Endometrium (tissue), 2 donors: ENCODE data around the gene NEMP1.

Experiments
- FAIRE-seq: peaks from 2 replicates; lab custom pipeline; 2012; peaks lifted over from hg19 to GRCh38; lab: Jason Lieb, UNC
- donor health status: control.
- donor health status: control.

The NEMP1 gene

GRCh38 chr12:57051011-57051410 is 27.6 kb downstream of the NEMP1 start:
- no peak for FAIRE-seq

DNA sequence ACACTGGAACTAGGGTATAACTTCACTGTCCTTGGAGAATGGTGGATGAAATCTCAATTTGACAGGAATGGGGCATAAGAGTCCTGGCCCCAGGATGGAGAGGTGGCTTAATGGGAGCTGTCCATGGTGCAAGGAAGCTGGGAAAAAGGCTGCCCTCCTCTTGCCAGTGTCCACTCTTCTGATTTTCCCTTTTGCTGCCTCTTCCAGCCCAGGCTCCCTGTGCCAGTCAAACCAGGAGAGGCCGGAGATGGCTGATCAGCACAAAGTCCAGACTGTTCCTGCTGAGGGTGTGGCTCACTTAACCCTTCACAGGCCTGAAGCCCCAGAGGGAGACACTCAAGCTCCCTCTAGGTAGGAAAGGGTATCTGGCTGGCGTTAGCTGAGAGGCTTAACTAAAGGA is 28.7 kb downstream of the NEMP1 start, which contains the start of gene MYO1A:
Gene MYO1A, minus strand, starts transcription at position 240 of the 400 bp plus-strand sequence. CDS start 1,806 bp downstream, outside the sequence.
- no peak for FAIRE-seq

- FAIRE-seq = no peak
Observed at GRCh38 chr12:57049119-57049446, 29.5 kb downstream of the NEMP1 start.

GRCh38 chr12:57048423-57049118 is 30.0 kb downstream of the NEMP1 start:
- FAIRE-seq = no peak

DNA sequence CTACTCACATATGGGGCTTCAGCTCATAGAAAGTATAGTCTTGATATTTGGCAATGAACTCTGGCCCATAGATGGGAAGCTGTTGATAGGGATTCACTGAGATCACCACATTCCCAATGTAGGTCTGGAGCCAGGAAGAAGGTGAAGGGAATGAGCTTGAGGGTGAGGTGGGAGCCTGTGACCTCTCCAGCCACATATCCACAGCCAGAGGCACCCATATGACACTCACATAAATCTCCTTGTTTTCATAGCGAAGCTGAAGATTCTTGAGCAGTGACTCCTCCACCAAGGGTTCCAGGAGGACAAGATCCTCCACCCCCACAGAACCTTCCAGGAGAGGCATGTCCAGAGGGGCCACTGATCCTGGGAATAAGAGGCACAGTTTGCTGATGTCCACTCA is 30.6 kb downstream of the NEMP1 start:
- FAIRE-seq = no peak

GRCh38 chr12:57046947-57047890 is 31.4 kb downstream of the NEMP1 start:
- FAIRE-seq = no peak

- FAIRE-seq = no peak
Observed at GRCh38 chr12:57046086-57046791, 32.4 kb downstream of the NEMP1 start.

GRCh38 chr12:57044889-57045288 is 33.7 kb downstream of the NEMP1 start:
- FAIRE-seq = no peak

DNA sequence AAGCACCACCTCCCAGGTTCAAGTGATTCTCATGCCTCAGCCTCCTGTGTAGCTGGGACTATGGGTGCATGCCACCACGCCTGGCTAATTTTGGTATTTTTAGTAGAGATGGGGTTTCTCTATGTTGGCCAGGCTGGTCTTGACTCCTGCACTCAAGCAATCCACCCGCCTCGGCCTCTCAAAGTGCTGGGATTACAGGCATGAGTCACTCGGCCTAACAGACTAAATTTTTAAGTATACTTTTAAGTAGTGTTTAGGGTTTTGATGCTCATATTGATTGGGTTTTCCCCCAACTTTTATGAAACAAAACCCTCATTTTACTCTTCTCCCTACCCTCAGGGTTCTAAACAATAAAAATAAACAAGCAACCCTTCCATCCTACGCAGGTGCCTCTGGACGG is 34.1 kb downstream of the NEMP1 start:
- FAIRE-seq = no peak

GRCh38 chr12:57042695-57043094 is 35.9 kb downstream of the NEMP1 start:
- no peak for FAIRE-seq

DNA sequence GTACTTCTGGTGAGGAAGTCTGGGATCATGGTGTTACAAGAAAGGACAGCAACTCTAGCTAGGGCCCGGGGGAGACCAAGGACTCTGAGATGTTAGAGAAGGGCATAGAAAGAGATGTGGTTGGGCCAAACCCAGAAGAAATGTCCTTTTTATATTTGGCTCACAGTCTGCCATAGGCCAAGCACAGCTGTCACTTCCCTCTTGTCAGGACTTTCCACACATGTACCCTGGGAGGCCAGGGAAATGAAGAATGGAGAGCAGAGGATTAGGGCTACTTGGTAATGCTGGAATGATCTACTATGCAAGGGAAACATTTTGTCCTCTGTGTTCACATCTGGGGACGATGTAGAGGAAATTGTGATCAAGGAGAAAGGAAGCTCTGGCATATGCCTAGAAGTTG is 37.8 kb downstream of the NEMP1 start:
- no peak for FAIRE-seq

DNA sequence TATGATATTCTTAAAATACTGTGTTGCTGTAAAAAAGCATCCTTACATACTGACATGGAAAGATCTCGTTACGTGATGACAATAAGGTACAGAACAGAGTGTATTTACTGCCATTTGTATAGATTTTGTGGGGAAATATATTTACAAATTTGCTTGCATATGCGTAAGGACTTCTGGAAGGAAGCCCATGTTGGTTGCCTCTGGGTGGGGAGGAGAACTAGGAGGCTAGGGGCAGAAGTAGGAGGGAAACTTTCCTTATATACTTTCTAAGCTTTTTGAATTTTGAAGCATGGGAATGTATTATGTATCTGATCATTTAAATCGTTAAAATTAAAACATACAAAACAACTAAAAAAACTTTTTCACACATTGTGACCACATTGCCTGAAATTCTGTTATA is 38.4 kb downstream of the NEMP1 start:
- FAIRE-seq = no peak

- no peak for FAIRE-seq
Observed at GRCh38 chr12:57039016-57039798, 39.4 kb downstream of the NEMP1 start.

- FAIRE-seq = no peak
Observed at GRCh38 chr12:57037264-57037663, 41.3 kb downstream of the NEMP1 start.

- no peak for FAIRE-seq
Observed at GRCh38 chr12:57033431-57033830, 45.2 kb downstream of the NEMP1 start.

DNA sequence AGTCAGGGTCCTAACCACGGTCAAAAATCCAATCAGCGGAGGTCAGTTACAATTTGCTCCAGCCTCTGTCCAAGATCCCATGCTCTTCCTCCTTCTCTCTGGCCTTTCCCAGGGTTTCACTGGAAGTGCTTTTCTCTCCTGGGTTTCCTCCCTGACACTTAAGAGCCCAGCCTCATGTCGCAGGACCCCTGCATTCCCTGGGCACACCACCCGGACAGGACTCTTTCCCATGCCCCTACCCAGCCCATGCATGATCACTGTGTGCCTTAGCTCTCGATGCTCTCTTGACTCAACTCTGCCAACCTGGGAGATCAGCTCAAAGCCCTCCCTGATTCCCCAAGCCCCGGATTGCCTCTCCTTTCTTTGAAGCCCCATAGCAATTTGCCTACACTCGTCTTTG is 46.8 kb downstream of the NEMP1 start:
- FAIRE-seq = no peak

DNA sequence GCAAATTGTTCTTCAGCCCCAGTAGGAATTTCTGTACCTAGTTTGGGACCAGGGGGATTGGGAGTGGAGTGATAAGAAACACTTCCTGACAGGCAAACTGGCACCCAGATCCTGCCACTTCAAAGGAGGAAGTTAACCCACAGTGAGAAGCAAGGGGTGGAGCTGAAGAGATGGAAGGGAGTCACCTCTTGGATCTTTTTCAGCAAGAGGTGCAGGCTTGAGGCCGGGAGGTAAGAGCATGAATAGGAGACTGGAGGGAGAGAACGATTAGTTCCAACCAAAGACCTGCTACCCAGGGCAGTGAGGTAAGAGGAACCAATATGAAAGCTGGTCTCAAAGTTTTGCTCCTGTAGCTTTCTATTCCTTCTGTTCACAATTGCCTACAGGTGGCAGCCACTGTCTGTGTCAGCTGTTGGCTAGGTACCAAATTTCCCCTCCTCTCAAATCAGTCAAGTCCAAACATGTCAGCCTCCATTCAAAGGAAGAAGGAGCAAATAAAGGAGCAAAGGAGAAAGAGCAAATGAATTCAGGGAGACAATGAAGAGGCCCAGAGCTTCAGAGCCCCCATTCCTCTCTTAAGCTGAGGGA is 47.4 kb downstream of the NEMP1 start:
- no peak for FAIRE-seq

- FAIRE-seq = no peak
Observed at GRCh38 chr12:57029457-57029856, 49.1 kb downstream of the NEMP1 start.

- FAIRE-seq = no peak
Observed at GRCh38 chr12:57027805-57028153, 50.8 kb downstream of the NEMP1 start.

- no peak for FAIRE-seq
Observed at GRCh38 chr12:57027011-57027804, 51.4 kb downstream of the NEMP1 start.

- FAIRE-seq = no peak
Observed at GRCh38 chr12:57025196-57025595, 53.4 kb downstream of the NEMP1 start.
